Mucosa of rectum (tissue), 2 donors: ENCODE measurements around the gene SCFD2.
"Not testable (repeated sequence)": the region's sequence is repeated elsewhere in the genome, so short reads cannot be mapped to it uniquely, and the experiment has no call there.

Experiments
- H3K27ac ChIP-seq, 2 donors: one replicate each; pipeline ENCODE4 v1.7.0; 2013; ENCODE audit warnings: inconsistent platforms in 2 of 2, low read depth in 2 of 2, low read length in 2 of 2
- H3K27me3 ChIP-seq, 2 donors: one replicate each; pipeline ENCODE4 v1.7.0; 2013; ENCODE audit warnings: low read length in 2 of 2; ENCODE audit not compliant: control insufficient read depth in 2 of 2, insufficient read depth in 2 of 2
- H3K36me3 ChIP-seq, 2 donors: one replicate each; pipeline ENCODE4 v1.7.0; 2013; ENCODE audit warnings: low read length in 2 of 2; ENCODE audit not compliant: control insufficient read depth in 2 of 2, insufficient read depth in 2 of 2
- H3K4me1 ChIP-seq, 2 donors: one replicate each; pipeline ENCODE4 v1.7.0; 2013; ENCODE audit warnings: low read length in 2 of 2, mild to moderate bottlenecking in 1 of 2; ENCODE audit not compliant: control insufficient read depth in 2 of 2, insufficient read depth in 2 of 2
- H3K4me3 ChIP-seq, 2 donors: one replicate each; pipeline ENCODE4 v1.7.0; 2013; ENCODE audit warnings: low read length in 2 of 2
- H3K9ac ChIP-seq, 2 donors: one replicate each; pipeline ENCODE4 v1.7.0; 2013; ENCODE audit warnings: low read length in 2 of 2, low read depth in 1 of 2, mild to moderate bottlenecking in 1 of 2
- H3K9me3 ChIP-seq, 2 donors: one replicate each; pipeline ENCODE4 v1.7.0; 2013; ENCODE audit warnings: low read length in 2 of 2; ENCODE audit not compliant: control insufficient read depth in 2 of 2
- donor health status: healthy.
- donor health status: Normal muscosa, but diverticular disease.

Gene SCFD2

DNA sequence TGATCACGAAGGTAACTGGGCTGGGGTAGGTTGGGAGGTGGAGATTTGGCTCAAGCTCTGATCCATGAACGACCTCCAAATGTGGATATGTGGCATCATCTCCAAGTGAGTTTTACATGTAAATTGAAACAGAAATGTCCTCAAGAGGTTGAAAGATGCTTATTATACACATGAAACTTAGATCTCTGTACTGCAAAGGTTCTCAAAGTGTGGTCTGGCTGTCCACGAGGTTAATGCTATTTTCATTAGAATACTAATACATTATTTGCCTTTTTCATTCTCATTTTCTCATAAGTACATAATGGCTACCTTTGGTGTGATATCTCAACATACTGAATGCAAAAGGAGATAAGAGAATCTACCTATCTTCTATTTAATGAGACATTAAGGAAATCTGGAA lies 305.6 kb downstream of the SCFD2 start:
- Histone ChIP-seq H3K4me3 (no peak overlapping the region), H3K27ac (no peak overlapping the region), H3K27me3 (no peaks in the 10 kb centered on the region), H3K36me3 (no peaks in the 10 kb centered on the region), H3K4me1 (peaks cover 4 to 13% of the 10 kb centered on the region in 2 donors), H3K9me3 (no peaks in the 10 kb centered on the region), H3K9ac (no peak overlapping the region)

DNA sequence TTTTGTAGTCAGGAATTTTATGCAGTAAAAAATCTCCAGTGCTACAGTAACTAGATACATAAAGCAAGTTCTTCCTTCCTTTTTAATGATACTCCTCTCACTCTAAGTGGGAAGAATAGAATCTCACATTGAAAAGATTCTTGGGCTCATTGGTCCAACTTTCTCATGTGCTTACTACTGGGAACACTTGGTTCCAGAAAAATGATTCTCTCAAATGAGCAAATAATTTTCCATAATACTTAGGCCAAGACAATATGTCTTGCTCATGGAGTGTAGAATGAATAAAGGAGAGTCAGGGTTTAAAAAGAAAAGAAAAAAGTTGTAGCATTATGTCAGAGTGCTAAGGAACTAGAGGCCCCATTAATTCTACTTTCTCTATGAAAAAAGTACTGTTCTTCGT lies 306.0 kb downstream of the SCFD2 start:
- no peaks in the 10 kb centered on the region for H3K36me3 ChIP-seq
- H3K27me3 ChIP-seq, result no peaks in the 10 kb centered on the region
- H3K4me1 ChIP-seq, result peaks cover 2 to 9% of the 10 kb centered on the region in 2 donors
- no peaks in the 10 kb centered on the region for H3K9me3 ChIP-seq
- no peak overlapping the region for H3K4me3 ChIP-seq
- H3K27ac ChIP-seq, result no peak overlapping the region
- no peak overlapping the region for H3K9ac ChIP-seq

DNA sequence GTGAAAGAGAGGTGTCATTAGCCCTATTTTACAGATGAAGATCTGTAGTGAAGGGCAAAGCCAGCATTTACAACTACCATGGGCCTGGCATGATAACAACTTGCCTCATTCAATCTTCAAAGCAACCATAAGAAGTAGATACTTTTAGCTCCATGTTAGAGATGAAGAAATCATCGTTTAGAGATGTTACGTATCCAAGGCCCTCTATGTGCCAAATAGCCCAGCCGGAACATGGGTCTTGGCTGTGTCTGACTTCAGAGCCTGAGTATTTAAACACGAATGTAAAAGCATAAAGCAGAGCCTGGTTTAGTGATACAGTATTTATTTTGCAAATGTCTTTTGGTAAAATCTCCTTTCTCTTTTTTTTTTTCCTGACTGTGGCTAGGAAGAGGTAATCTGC lies 306.6 kb downstream of the SCFD2 start:
- Histone ChIP-seq H3K27ac (no peak overlapping the region), H3K4me1 (peaks cover 2 to 8% of the 10 kb centered on the region in 2 donors)

DNA sequence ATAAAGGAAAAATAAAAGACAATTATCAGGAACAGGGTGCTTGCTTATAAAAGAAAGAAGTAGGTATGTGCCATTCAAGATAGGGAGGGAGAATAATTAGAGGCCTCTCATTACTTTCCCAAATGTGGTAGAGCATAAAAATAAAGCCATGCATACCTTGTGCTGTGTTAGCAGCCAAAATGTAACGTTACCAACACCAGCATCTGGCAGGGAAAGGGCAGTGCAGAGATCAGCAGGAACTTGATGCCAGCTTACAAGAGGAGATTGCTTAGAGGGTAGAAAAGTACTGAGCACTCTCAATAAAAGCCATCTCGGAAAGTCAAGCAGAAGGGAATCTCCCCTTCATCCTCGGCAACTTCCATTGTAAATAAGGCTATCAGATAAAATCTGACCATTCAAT lies 308.2 kb downstream of the SCFD2 start:
- H3K9me3 ChIP-seq, result no peaks in the 10 kb centered on the region
- no peaks in the 10 kb centered on the region for H3K36me3 ChIP-seq
- H3K9ac ChIP-seq, result no peak overlapping the region
- no peaks in the 10 kb centered on the region for H3K27me3 ChIP-seq
- H3K27ac ChIP-seq, result no peak overlapping the region
- peaks cover 0 to 2% of the 10 kb centered on the region in 2 donors for H3K4me1 ChIP-seq
- H3K4me3 ChIP-seq, result no peak overlapping the region

More for the DNA sequence above, 306.6 kb downstream of the SCFD2 start:
- Histone ChIP-seq H3K9me3 (no peaks in the 10 kb centered on the region), H3K36me3 (no peaks in the 10 kb centered on the region), H3K27me3 (no peaks in the 10 kb centered on the region), H3K4me3 (no peak overlapping the region), H3K9ac (no peak overlapping the region)

DNA sequence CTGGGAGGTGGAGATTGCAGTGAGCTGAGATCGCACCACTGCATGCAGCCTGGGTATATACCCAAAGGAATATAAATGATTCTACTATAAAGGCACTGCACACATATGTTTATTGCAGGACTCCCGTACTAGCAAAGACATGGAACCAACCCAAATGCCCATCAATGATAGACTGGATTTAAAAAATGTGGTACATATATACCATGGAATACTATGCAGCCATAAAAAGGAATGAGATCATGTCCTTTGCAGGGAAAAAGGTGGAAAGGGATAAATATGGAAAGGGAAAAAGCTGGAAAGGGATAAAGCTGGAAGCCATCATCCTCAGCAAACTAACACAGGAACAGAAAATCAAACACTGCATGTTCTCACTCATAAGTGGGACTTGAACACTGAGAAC lies 308.8 kb downstream of the SCFD2 start:
- not testable (repeated sequence) for H3K9me3 ChIP-seq, H3K9ac ChIP-seq, H3K4me3 ChIP-seq, H3K27ac ChIP-seq, H3K36me3 ChIP-seq, H3K27me3 ChIP-seq, H3K4me1 ChIP-seq

DNA sequence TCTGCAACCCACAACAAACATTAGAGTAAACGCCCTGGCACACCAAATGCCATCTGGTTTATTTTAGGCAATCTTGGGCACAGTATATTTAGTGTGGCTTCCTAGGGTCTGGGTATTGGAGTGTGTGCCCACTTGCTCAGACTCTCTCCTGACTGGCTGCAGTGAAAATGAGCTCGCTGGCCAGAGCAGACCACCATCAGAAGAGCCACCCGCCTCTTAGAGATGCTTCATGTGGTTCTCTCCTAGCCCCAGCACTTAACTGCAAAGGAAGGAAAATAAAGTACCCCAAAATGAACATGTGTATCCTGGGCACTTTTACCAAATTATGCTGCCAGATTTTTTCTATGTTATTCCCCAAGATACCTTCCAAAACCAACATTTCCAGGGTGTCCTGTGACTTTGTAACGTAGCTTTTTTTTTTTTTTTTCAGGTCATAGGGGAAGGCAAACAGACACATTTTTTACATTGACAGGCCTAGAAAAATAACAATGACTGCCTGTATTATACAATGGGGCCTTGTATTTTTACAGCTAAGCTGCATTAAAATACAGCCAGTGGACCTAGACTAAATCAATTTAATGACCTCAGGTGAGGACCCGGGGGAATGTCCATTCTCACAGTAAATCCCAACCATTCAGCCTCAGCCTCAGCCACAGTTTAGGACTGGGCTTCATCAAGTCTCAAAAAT lies 310.0 kb downstream of the SCFD2 start:
- H3K9ac ChIP-seq, result no peak overlapping the region
- no peak overlapping the region for H3K27ac ChIP-seq
- no peak overlapping the region for H3K4me3 ChIP-seq
- no peaks in the 10 kb centered on the region for H3K9me3 ChIP-seq
- H3K36me3 ChIP-seq, result no peaks in the 10 kb centered on the region
- H3K27me3 ChIP-seq, result no peaks in the 10 kb centered on the region
- peaks cover 0 to 2% of the 10 kb centered on the region in 2 donors for H3K4me1 ChIP-seq

DNA sequence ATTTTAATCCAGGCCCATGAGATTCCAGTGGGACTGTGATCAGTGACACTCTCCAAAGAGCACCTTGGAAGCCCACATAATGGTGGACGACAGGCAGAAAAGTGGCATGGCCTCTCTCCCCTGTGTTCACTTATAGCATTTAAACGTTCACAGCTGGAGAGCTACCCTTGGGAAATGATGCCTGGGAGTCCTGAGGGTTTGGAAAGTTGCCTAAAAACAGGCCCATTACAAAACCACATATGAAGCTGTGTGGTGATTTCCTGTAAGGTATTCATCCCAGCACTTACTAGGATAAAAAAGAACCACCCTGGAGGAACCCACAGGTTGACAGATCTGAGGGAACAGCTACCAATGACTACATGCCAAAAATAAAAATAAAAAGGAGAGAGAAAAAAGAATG lies 310.6 kb downstream of the SCFD2 start:
- Histone ChIP-seq H3K4me3 (no peak overlapping the region), H3K36me3 (no peaks in the 10 kb centered on the region), H3K9me3 (no peaks in the 10 kb centered on the region), H3K27ac (no peak overlapping the region), H3K4me1 (peaks cover 0 to 2% of the 10 kb centered on the region in 2 donors), H3K9ac (no peak overlapping the region), H3K27me3 (no peaks in the 10 kb centered on the region)

DNA sequence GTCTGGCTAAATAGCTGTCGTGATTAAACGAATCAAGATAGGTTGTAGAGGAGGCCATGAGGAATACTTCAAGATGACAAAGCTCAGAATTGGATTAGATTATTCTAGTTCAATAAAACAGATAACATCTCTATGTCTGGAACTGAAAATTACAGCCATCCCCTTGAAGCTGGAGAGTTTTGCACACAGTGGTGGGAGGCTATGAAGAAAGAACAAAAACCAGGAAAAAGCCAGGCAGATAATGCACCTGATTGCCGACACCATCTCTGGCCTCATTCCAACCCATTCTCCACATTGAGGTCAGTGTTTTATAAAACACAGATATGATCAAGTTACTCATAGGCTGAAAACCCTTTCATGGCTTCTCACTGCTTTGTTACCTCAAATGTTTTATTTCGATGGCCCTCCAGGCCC lies 315.5 kb downstream of the SCFD2 start:
- H3K4me1 ChIP-seq, result no peaks in the 10 kb centered on the region
- no peak overlapping the region for H3K4me3 ChIP-seq
- H3K9me3 ChIP-seq, result no peaks in the 10 kb centered on the region
- no peak overlapping the region for H3K27ac ChIP-seq
- no peaks in the 10 kb centered on the region for H3K27me3 ChIP-seq
- H3K36me3 ChIP-seq, result no peaks in the 10 kb centered on the region
- H3K9ac ChIP-seq, result no peak overlapping the region

DNA sequence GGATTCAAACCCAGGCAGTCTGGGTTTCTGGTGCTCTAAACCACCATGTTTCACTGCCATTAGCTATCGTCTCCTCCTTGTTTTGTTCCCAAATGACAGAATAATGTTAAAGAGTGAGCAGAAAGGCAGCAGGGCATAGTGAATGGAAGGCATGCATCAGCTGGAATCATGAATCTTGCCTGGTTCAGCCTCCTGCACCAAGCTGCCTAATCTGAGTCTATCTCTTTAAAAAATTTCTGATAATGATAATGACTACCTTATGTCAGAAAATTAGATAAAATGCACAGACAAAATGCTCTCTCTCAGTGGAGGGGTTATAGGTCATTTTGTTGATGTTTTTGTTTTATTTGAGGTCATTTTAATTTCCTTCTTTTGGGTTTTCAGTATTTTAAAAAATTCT lies 316.3 kb downstream of the SCFD2 start:
- Histone ChIP-seq H3K27ac (no peak overlapping the region), H3K4me3 (no peak overlapping the region), H3K27me3 (no peaks in the 10 kb centered on the region), H3K9me3 (no peaks in the 10 kb centered on the region), H3K36me3 (no peaks in the 10 kb centered on the region), H3K4me1 (no peaks in the 10 kb centered on the region), H3K9ac (no peak overlapping the region)

DNA sequence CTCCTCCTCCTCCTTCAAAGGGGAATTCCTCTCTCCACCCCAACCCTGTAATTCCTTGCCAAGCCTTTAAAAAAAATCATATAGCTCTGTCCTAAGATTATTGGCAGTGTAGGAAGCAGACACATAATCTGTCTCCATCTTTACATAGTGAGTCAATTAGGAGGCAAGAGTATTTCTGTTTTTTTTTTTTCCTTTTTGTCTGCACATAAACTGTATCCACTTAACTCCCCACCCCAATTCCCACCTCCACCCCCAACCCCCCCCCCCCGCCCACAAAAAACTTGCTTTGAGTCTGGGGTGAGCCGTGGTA lies 321.3 kb downstream of the SCFD2 start:
- no peak overlapping the region for H3K27ac ChIP-seq
- H3K27me3 ChIP-seq, result no peaks in the 10 kb centered on the region
- H3K9ac ChIP-seq, result no peak overlapping the region
- no peak overlapping the region for H3K4me3 ChIP-seq
- no peaks in the 10 kb centered on the region for H3K4me1 ChIP-seq
- H3K9me3 ChIP-seq, result no peaks in the 10 kb centered on the region
- no peaks in the 10 kb centered on the region for H3K36me3 ChIP-seq
